Transverse colon (tissue), 4 donors: ENCODE measurements around the gene LYRM4. TPM values are rescaled to one million over a fixed set of nuclear protein-coding genes. Genes with fewer than 3 reads are reported as not detected.
"Not testable (repeated sequence)": the region's sequence is repeated elsewhere in the genome, so short reads cannot be mapped to it uniquely, and the experiment has no call there.

Experiments
- DNase-seq: peaks from one replicate; pipeline ENCODE4 v3.0.0-alpha.2; 2019
- H3K27ac ChIP-seq, 4 donors: fragments of 200-600 bp; sonication (generic); 2 replicates each; pipeline ENCODE4 v1.5.1; 2016 to 2018; ENCODE audit warnings: inconsistent platforms in 4 of 4
- H3K27me3 ChIP-seq: fragments of 200-600 bp; sonication (generic); 2 replicates; pipeline ENCODE4 v1.5.1; 2017; ENCODE audit warnings: inconsistent platforms
- H3K36me3 ChIP-seq, 4 donors: fragments of 200-600 bp; sonication (generic); 2 replicates each; pipeline ENCODE4 v1.5.1; 2017 to 2019; ENCODE audit warnings: inconsistent platforms in 4 of 4
- H3K4me1 ChIP-seq, 4 donors: fragments of 200-600 bp; sonication (generic); 2 replicates each; pipeline ENCODE4 v1.5.1; 2017 to 2020; ENCODE audit warnings: inconsistent platforms in 4 of 4
- H3K4me3 ChIP-seq, 4 donors: fragments of 200-600 bp; sonication (generic); 1 replicate in 1 of 4; 2 replicates in 3 of 4; pipeline versions ENCODE4 v1.5.1 to v1.6.1; 2017 to 2019; ENCODE audit warnings: inconsistent platforms in 4 of 4
- H3K9me3 ChIP-seq, 2 donors: fragments of 200-600 bp; sonication (generic); 2 replicates each; pipeline ENCODE4 v1.5.1; 2017 to 2019; ENCODE audit warnings: inconsistent platforms in 2 of 2
- EP300 ChIP-seq: sonication (generic); formaldehyde crosslinking; IDR thresholded peaks from one replicate; pipeline ENCODE4 v1.6.1; 2017; ENCODE audit warnings: antibody characterized with exemption, low read depth
- POLR2A ChIP-seq: fragments of 450-650 bp; IDR thresholded peaks from one replicate; pipeline ENCODE4 v1.6.1; 2016; ENCODE audit warnings: antibody characterized with exemption, mild to moderate bottlenecking, moderate library complexity
- POLR2AphosphoS5 ChIP-seq, 3 donors: sonication (generic); formaldehyde crosslinking; IDR thresholded peaks; one replicate each; pipeline ENCODE4 v1.6.1; 2016; ENCODE audit warnings: antibody characterized with exemption in 3 of 3
- WGBS, 2 donors: methylation state at CpG; one replicate each; pipeline ENCODE4 v1.1.5; 2018; ENCODE audit warnings: low coverage in 1 of 2; 5-methylcytosine and 5-hydroxymethylcytosine counted together
- in situ Hi-C, 4 donors: fragments of 200-750 bp; cut with MboI; loops; one replicate each; pipeline versions ENCODE4 v1.15.0 to v1.15.1; 2017; ENCODE audit warnings: low sequenced_read_pairs in 3 of 4, low pct_ligation_motif_present in 1 of 4, low pct_unique_long_range_greater_than_20kb in 1 of 4
- intact Hi-C: fragments of 100-400 bp; cut with DNase I; formaldehyde crosslinking; loops from one replicate; pipeline ENCODE4 v1.15.1; 2023; ENCODE audit warnings: low total_unique reads
- small RNA-seq, 4 donors: library from RNA; depleted of rRNA; stranded (forward); fragments of <200 nt; gene quantifications; one replicate each; pipeline ENCODE3, GENCODE V24; 2016
- total RNA-seq, 4 donors: library from RNA; depleted of rRNA; stranded (reverse); fragments of >200 nt; gene quantifications; one replicate each; pipeline ENCODE4 v1.1.0, GENCODE V29; 2016
- TF ChIP-seq, protein P1 (sequence below), 5 experiments: fragments of 200-600 bp in 3 of 5; fragments of 450-650 bp in 2 of 5; sonication (generic) in 3 of 5; IDR thresholded peaks; 1 replicate in 2 of 5; 2 replicates in 3 of 5; pipeline ENCODE4 v1.5.1; 2016 to 2017; ENCODE audit warnings: antibody characterized with exemption in 5 of 5, inconsistent platforms in 3 of 5, mild to moderate bottlenecking in 2 of 5, moderate library complexity in 1 of 5

LYRM4 gene
- total RNA-seq, 4 donors from 2014 or later, result 3.0 to 14.0 (median 6.9) TPM

DNA sequence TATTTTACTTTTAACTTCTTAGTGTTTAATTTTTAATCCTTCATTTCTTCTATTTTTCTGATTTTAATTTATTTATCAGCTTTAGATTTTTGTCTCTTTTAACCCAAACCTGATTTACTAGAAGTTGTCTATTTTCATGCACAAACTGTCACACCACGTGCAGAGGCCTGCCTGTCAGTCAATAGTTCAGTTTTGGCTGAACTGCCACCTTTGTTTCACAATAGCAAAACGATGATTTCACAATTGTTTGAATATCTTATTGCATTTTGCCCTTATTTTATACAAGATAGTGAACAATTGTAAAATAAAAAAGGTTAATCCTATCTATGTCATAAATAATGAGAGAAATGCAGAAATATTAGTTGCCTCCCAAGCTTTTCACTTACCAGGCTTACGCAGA is 199.6 kb downstream of the LYRM4 start:
- H3K27ac ChIP-seq, result no peak overlapping the region
- peaks cover 0 to 7% (median 1%) of the 10 kb centered on the region in 4 donors for H3K4me1 ChIP-seq
- no peak overlapping the region for H3K4me3 ChIP-seq
- DNase-seq, result no peak
- intact Hi-C loops (no loop called here), in situ Hi-C loops (no loop called here)
- no peak for TF ChIP-seq POLR2A
- TF ChIP-seq, protein P1, sequence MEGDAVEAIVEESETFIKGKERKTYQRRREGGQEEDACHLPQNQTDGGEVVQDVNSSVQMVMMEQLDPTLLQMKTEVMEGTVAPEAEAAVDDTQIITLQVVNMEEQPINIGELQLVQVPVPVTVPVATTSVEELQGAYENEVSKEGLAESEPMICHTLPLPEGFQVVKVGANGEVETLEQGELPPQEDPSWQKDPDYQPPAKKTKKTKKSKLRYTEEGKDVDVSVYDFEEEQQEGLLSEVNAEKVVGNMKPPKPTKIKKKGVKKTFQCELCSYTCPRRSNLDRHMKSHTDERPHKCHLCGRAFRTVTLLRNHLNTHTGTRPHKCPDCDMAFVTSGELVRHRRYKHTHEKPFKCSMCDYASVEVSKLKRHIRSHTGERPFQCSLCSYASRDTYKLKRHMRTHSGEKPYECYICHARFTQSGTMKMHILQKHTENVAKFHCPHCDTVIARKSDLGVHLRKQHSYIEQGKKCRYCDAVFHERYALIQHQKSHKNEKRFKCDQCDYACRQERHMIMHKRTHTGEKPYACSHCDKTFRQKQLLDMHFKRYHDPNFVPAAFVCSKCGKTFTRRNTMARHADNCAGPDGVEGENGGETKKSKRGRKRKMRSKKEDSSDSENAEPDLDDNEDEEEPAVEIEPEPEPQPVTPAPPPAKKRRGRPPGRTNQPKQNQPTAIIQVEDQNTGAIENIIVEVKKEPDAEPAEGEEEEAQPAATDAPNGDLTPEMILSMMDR (IDR thresholded peaks at IDR 0.05), result no peak
- TF ChIP-seq POLR2AphosphoS5 (IDR thresholded peaks at IDR 0.05), result no peak
- TF ChIP-seq EP300, result no peak
- WGBS, 2 donors, result 58% methylated on average over 3 of the region's 3 CpGs
- no peaks in the 10 kb centered on the region for H3K9me3 ChIP-seq
- H3K36me3 ChIP-seq, result no peaks in the 10 kb centered on the region
- no peaks in the 10 kb centered on the region for H3K27me3 ChIP-seq

DNA sequence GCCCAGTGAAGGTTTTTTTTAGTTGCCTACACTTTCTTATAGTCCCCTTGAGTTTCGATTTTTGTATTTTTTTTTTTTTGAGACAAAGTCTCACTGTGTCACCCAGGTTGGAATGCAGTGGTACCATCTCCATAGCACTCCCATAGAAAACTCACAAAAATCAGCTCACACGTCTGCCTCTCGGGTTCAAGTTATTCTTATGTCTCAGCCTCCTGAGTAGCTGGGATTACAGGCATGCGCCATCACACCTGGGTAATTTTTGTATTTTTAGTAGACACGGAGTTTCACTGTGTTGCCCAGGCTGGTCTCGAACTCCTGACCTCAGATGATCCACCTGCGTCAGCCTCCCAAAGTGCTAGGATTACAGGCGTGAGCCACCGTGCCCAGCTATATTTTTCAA is 200.3 kb downstream of the LYRM4 start:
- H3K27me3 ChIP-seq, DNase-seq, H3K4me3 ChIP-seq, intact Hi-C loops, in situ Hi-C loops, H3K36me3 ChIP-seq, H3K9me3 ChIP-seq, H3K27ac ChIP-seq, H3K4me1 ChIP-seq: not testable (repeated sequence)
- 93 to 96% methylated on average over 9 of the region's 9 CpGs for WGBS, 2 donors

DNA sequence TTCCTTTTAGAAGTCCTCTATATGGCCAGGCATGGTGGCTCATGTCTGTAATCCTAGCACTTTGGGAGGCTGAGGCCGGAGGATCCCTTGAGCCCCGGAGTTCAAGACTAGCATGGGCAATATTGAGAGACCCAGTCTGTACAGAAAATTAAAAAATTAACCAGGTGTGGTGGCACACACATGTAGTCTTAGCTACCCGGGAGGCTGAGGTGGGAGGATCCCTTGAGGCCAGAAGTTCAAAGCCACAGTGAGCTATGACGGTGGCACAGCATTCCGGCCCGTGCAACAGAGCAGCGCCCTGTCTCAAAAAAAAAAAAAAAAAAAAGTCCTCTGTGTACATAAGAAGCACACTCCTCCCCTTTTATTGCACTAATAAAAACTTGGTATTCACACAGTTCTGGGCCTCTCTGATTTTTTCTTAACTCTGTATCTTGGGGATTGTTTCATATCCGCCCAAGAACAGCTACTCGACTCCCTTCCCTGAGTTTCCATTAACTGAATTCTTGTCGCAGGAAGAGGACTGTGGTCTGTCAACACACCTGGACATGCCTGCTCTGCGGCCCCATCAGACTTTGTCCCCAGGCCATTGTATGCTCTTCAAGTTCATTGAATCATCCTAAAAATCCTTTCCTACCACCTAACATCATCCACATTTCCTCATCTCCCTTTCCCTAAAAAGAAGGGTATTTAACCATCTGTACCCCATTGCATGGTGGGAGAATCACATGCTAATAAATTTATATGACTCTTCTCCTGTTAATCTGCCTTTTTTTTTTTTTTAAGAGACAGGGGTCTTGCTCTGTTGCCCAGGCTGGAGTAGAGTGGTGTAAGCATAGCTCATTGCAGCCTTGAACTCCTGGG is 201.5 kb downstream of the LYRM4 start:
- H3K4me1 ChIP-seq, result peaks cover 0 to 7% (median 1%) of the 10 kb centered on the region in 4 donors
- 39 to 64% methylated on average over 9 to 11 of the region's 11 CpGs for WGBS, 2 donors
- no peaks in the 10 kb centered on the region for H3K9me3 ChIP-seq
- peak; percentile 26 for DNase-seq
- H3K27ac ChIP-seq, result peak overlapping the region in 1 of 4 donors; percentile 39
- in situ Hi-C loops, result no loop called here
- no peaks in the 10 kb centered on the region for H3K27me3 ChIP-seq
- no peak overlapping the region for H3K4me3 ChIP-seq
- H3K36me3 ChIP-seq, result no peaks in the 10 kb centered on the region
- intact Hi-C loops, result no loop called here
- TF ChIP-seq, protein P1 (IDR thresholded peaks at IDR 0.05), result no peak
- TF ChIP-seq POLR2A (no peak), EP300 (no peak), POLR2AphosphoS5 (IDR thresholded peaks at IDR 0.05) (no peak)

Small RNA genes lying within 50 kb of the gene (small RNA-seq; reads per million reads assigned to genes)
- gene MIR3691, result 0.48 to 3.7 (median 1.5) reads per million in 4 donors

Other genes with a start within 250 kb of the LYRM4 start
- 1 to 10 TPM in 1 of 4 donors, under 1 TPM in 2, not detected in 1; 0.40 to 1.2 (median 0.95) TPM for gene PPP1R3G, start 175.6 kb downstream of the LYRM4 start, total RNA-seq
- gene FARS2, start 563 bp upstream of the LYRM4 start, total RNA-seq, result 10 to 100 TPM in 3 of 4 donors, 1 to 10 TPM in 1; 2.6 to 21.9 (median 15.0) TPM